Lower leg skin (tissue), 3 donors: ENCODE measurements around the gene PARM1.

Experiments used
- POLR2A ChIP-seq, 2 donors: fragments of 450-650 bp; IDR thresholded peaks; one replicate each; pipeline ENCODE4 v1.6.1; 2016 to 2017; ENCODE audit warnings: antibody characterized with exemption in 2 of 2, mild to moderate bottlenecking in 1 of 2, moderate library complexity in 1 of 2
- TF ChIP-seq, protein P1 (sequence below), 3 donors: fragments of 450-650 bp; IDR thresholded peaks; one replicate each; pipeline ENCODE4 v1.5.1; 2016; ENCODE audit warnings: antibody characterized with exemption in 3 of 3, mild to moderate bottlenecking in 3 of 3, moderate library complexity in 2 of 3

DNA sequence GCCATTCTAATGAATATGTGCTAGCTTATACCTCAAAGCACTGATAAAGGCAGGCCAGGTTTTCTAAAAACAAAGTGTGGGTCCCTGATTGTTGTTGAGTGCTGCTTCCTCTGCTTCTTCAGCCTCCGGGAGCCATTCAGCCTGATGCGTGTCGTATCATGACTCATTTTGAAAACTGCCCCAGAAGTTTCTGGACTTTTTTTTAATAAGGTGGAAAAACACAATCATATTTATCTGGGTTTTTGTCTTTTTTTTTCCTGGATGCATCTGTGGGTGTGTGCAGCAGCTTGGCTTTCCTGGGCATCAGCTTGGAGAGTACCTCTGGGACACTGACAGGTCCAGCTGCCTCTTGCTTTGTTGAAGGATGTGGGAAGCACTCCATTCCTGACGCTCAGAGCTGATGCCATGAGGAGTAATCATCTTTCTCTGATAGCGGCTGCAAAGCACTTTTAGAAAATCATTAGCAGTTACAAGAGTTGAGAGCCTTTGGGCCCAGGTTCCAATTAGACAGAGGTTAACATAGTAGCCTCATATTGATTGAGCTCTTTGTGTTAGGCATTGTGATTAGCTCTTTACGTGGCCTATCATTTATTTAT lies 66.9 kb downstream of the PARM1 start:
- TF ChIP-seq, protein P1, sequence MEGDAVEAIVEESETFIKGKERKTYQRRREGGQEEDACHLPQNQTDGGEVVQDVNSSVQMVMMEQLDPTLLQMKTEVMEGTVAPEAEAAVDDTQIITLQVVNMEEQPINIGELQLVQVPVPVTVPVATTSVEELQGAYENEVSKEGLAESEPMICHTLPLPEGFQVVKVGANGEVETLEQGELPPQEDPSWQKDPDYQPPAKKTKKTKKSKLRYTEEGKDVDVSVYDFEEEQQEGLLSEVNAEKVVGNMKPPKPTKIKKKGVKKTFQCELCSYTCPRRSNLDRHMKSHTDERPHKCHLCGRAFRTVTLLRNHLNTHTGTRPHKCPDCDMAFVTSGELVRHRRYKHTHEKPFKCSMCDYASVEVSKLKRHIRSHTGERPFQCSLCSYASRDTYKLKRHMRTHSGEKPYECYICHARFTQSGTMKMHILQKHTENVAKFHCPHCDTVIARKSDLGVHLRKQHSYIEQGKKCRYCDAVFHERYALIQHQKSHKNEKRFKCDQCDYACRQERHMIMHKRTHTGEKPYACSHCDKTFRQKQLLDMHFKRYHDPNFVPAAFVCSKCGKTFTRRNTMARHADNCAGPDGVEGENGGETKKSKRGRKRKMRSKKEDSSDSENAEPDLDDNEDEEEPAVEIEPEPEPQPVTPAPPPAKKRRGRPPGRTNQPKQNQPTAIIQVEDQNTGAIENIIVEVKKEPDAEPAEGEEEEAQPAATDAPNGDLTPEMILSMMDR (IDR thresholded peaks at IDR 0.05), result no peak
- TF ChIP-seq POLR2A (IDR thresholded peaks at IDR 0.05), result no peak
